Transverse colon (tissue), 4 donors: ENCODE measurements around the gene MAP4K1.

Source experiments
- POLR2A ChIP-seq: fragments of 450-650 bp; IDR thresholded peaks from one replicate; pipeline ENCODE4 v1.6.1; 2016; ENCODE audit warnings: antibody characterized with exemption, mild to moderate bottlenecking, moderate library complexity
- POLR2AphosphoS5 ChIP-seq, 3 donors: sonication (generic); formaldehyde crosslinking; IDR thresholded peaks; one replicate each; pipeline ENCODE4 v1.6.1; 2016; ENCODE audit warnings: antibody characterized with exemption in 3 of 3
- TF ChIP-seq, protein P1 (sequence below), 5 experiments: fragments of 200-600 bp in 3 of 5; fragments of 450-650 bp in 2 of 5; sonication (generic) in 3 of 5; IDR thresholded peaks; 1 replicate in 2 of 5; 2 replicates in 3 of 5; pipeline ENCODE4 v1.5.1; 2016 to 2017; ENCODE audit warnings: antibody characterized with exemption in 5 of 5, inconsistent platforms in 3 of 5, mild to moderate bottlenecking in 2 of 5, moderate library complexity in 1 of 5

DNA sequence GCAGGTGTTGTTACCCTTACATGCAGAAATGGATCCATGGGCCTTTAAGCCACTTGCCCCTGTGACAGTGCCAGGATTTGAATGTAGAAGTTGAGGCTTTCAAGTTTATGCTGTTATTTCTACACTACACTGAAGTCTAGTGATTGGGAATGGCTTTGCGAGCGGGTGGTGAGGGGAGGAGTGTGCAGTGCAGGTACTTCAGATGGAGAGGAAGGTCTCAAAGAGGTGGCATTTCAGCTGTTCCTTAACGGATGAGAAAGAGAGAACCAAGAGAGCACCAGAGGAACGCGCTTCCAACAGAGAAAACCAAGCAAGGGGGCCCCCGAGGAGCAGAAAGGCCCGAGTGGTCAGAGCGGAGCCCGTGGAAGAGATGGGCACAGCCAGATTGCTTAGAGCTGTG is 43.0 kb upstream of the MAP4K1 start:
- TF ChIP-seq POLR2A = no peak
- TF ChIP-seq, protein P1, sequence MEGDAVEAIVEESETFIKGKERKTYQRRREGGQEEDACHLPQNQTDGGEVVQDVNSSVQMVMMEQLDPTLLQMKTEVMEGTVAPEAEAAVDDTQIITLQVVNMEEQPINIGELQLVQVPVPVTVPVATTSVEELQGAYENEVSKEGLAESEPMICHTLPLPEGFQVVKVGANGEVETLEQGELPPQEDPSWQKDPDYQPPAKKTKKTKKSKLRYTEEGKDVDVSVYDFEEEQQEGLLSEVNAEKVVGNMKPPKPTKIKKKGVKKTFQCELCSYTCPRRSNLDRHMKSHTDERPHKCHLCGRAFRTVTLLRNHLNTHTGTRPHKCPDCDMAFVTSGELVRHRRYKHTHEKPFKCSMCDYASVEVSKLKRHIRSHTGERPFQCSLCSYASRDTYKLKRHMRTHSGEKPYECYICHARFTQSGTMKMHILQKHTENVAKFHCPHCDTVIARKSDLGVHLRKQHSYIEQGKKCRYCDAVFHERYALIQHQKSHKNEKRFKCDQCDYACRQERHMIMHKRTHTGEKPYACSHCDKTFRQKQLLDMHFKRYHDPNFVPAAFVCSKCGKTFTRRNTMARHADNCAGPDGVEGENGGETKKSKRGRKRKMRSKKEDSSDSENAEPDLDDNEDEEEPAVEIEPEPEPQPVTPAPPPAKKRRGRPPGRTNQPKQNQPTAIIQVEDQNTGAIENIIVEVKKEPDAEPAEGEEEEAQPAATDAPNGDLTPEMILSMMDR (IDR thresholded peaks at IDR 0.05) = no peak
- TF ChIP-seq POLR2AphosphoS5 (IDR thresholded peaks at IDR 0.05) = no peak
